HG03097 (cell line): ENCODE measurements around the gene SYT8.

ENCODE experiments used
- ATAC-seq: cut with Tn5 transposase; IDR thresholded peaks from one replicate; pipeline ENCODE4 v1.9.1; 2021; ENCODE audit not compliant: unreplicated experiment, low FRiP score

Gene SYT8

GRCh38 chr11:1830322-1831223 lies 4.2 kb upstream of the SYT8 start:
- no peak for ATAC-seq

DNA sequence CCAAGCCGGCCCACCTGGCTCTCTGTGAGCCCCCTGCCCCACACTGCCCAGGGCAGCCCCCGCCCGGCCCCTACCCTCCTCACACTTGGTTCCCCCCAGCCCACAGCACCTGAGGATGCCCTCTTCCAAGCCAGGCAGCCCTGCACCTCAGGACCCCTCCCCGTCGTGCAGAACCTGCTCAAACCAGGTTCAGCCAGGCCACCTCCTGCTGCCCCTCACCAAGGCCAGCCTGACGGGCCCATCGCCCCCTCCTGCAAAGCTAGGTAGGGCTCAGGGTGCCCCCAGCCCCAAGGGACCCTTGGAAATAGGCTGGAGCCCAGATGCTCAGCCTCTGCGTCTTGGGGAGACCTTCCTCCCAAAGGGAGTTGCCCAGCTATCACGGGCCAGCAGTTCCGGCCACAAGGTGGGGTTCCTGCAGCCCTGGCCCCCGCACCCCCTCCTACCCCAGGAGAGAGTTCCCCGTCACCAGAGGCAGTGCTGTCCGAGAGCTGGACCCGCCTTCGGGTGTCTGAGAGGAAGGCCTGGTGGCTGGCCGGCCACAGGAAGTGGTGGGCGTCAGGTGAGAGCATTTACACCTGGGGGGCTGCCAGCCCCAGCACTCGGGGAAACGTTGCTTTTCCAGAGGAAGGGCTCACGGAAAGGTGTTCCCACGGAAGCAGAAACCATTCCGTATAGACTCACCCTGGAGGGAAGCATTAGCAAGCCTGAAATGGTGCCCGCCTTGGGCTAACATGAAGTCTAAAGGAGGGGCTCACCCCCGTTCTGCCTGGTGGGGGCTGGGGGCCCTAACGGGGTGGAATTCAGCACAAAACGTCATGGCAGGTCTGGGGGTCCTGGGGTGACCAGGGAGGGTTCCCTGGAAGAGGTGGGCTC lies 3.2 kb upstream of the SYT8 start:
- ATAC-seq, result no peak

- no peak for ATAC-seq
These were observed 2.4 kb upstream of the SYT8 start for GRCh38 chr11:1832211-1832919.

DNA sequence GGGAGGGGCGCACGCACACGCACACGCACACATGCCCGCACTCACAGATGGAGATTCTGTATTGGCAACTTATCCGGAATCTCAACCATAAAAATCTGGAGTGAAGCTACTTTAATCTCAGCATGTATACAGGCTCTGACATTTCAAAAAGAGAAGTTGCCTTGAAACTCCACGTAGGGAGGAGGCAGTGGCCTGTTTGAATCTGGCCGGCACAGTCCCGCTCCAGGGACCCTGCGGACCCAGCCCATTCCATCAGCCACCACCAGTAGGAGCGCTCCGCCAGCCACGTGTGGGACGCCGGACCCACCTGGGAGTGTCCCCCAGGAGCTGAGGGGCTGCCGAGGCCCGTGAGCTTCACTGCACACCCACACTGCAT lies 1.9 kb upstream of the SYT8 start:
- ATAC-seq, result no peak

DNA sequence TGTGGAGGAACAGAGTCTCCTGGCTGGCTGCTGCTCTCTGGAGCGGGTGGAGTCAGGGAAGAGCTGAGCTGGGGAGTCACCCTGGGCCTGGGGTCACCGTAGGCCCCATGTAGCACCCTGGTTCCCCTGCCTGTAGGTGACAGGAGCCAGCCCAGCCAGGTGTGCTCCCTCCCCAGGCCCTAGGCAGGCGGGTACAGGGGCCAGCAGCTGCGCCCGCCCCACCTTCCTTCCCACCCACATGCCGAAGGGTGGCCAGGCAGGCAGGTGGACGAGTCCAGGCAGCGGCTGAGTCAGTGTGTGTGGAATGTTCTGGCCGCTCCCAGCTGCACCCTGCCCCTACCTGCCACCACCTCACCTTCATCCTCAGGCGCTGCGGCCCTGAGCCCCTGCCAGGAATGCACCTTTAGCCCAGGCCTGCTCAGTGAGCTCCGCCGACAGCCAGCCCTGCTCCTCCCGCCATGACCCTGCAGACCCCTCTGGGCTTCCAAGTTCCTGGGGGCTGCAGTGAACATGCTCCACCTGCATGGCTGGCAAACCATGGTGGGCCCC lies 654 bp upstream of the SYT8 start:
- ATAC-seq, result no peak

DNA sequence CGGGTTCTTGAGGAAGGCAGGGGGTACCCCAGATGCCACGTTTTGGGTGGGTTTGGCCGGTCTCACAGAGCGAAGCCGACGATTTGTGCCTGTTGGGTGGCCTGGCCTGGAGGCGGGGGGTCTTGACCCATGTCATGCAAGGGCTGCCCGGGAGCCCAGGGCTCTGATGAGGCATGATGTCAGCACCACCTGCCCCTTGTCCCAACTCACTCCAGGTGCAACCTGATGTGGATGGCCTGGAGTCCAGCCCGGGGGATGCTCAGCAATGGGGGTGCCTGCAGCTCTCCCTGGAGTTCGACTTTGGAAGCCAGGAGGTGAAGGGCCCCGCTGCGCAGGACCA lies 851 bp downstream of the SYT8 start:
- ATAC-seq, result no peak

DNA sequence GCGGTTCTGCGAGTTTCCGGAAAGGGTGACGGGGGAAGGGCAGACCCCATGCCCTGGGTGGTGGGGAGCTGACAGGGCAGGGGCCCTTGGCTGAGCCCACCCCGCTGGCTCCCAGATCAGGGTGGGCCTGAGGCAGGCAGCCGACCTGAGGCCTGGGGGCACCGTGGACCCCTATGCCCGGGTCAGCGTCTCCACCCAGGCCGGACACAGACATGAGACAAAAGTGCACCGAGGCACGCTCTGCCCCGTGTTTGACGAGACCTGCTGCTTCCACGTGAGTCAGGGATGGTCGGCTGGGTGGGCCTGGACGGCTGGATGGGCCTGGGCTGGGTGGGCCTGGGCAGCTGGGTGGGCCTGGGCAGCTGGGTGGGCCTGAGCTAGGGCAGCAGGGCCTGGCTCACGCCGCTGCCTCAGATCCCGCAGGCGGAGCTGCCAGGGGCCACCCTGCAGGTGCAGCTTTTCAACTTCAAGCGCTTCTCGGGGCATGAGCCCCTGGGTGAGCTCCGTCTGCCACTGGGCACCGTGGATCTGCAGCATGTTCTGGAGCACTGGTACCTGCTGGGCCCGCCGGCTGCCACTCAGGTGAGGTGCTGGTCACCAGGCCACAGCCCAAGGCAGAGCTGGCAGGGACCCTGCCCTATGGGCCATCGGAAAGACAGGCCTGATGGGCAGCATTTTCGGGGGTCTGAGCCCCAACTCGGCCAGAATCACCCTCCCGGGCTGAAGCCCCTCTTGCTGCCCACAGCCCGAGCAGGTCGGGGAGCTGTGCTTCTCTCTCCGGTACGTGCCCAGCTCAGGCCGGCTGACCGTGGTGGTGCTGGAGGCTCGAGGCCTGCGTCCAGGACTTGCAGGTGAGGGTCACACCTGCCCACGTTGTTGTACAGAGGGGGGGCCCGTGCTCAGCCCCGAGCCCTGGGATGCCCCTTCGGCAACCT lies 1.5 kb downstream of the SYT8 start:
- no peak for ATAC-seq

- ATAC-seq, result no peak
These were observed 2.6 kb downstream of the SYT8 start for GRCh38 chr11:1837171-1838076.

- no peak for ATAC-seq
These were observed 3.3 kb downstream of the SYT8 start for GRCh38 chr11:1838077-1838425.

- ATAC-seq, result no peak
These were observed 3.8 kb downstream of the SYT8 start, which contains the start of gene TNNI2 for GRCh38 chr11:1838426-1839144. Gene TNNI2 (plus strand): TSS chr11:1838981. CDS start chr11:1839697, 716 bp downstream.

GRCh38 chr11:1839204-1839923 lies 4.6 kb downstream of the SYT8 start:
- ATAC-seq, result no peak

DNA sequence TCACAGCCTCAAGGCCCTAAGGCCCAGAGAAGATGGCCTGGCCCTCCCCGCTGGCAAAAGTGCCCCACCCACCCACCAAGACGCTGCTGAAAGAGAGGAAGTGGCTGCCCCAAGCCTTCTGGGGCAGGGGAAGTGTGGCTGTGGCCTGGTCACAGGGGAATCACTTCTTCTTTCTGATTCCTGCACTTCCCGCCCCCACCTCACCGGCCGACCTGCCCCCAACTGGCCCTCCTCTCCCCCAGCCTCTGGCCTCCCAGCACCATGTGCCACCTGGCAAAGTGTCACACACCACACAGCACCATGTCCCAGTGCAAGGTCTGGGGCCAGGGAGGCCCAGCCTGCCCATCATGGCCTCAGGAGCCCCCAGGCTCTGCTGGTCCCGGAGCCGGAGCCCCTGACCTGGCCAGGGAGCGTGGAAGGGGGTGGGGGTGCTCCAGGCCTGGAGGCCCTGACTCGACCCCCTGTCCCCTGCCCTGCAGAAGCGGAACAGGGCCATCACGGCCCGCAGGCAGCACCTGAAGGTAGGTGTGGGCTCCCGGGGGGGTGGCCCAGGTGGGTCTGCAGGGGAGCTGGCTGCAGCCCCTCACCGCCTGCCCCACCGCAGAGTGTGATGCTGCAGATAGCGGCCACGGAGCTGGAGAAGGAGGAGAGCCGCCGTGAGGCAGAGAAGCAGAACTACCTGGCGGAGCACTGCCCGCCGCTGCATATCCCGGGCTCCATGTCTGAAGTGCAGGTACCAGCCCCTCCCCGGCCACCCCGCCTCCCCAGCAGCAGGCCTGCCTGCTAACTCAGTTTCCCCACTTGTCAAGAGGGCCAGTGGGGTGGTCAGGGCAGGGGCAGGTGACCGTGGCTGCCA lies 5.4 kb downstream of the SYT8 start:
- ATAC-seq, result no peak

- ATAC-seq, result no peak
These were observed 6.1 kb downstream of the SYT8 start for GRCh38 chr11:1840780-1841480.

GRCh38 chr11:1841511-1842148 lies 6.8 kb downstream of the SYT8 start:
- ATAC-seq, result no peak
